NOMO-1 treated with DMSO at 0.1 percent for 48 hours (cell line): ENCODE results near the gene PCDHB4.
A peak's percentile ranks its signal among the peaks of the same experiment; 100 is the strongest.
"Not testable (repeated sequence)": the region's sequence is repeated elsewhere in the genome, so short reads cannot be mapped to it uniquely, and the experiment has no call there.

Experiments
- DNase-seq: peaks from one replicate; lab custom pipeline; 2025; ENCODE audit not compliant: unreplicated experiment; lab: John Stamatoyannopoulos, UW

The PCDHB4 gene

DNA sequence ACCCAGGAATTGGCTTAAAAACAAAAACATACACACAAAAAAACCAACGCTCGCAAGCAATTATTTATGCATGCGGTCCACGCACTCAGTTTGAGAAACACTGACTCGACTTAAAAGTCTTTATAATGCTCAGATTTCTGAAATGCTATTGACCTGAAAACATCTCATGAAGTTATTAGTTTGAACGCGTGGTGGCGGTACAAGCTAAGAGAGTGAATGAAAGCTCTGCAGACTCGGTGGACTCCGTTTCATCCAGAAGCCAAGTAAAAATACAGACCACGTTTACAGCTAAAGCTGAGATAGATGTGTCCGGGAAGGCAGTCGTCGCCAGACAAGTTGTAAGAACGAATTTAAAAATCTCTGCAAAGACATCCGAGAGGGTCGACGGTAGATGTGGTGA is 28.2 kb downstream of the PCDHB4 start, which contains the start of gene PCDHB6:
TSS of gene PCDHB6 (plus strand) at position 246 of the 400 bp plus-strand sequence. CDS start 201 bp downstream, outside the sequence.
- no peak for DNase-seq

DNA sequence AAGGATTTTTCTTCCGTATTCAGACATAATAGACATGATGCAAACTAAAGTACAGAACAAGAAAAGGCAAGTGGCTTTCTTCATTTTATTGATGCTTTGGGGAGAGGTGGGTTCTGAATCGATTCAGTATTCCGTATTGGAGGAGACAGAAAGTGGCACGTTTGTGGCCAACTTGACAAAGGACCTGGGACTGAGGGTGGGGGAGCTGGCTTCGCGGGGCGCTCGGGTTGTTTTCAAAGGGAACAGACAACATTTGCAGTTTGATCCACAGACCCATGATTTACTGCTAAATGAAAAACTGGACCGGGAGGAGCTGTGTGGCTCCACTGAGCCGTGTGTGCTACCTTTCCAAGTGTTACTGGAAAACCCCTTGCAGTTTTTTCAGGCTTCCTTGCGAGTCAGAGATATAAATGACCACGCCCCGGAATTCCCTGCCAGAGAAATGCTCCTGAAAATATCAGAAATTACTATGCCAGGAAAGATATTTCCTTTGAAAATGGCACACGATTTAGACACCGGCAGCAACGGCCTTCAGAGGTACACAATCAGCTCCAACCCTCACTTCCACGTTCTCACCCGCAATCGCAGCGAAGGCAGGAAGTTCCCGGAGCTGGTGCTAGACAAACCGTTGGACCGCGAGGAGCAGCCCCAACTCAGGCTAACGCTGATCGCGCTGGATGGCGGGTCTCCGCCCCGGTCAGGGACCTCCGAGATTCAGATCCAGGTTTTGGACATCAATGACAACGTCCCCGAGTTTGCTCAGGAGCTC is 28.8 kb downstream of the PCDHB4 start:
- DNase-seq = no peak

GRCh38 chr5:141150993-141151325 is 29.3 kb downstream of the PCDHB4 start:
- no peak for DNase-seq

DNA sequence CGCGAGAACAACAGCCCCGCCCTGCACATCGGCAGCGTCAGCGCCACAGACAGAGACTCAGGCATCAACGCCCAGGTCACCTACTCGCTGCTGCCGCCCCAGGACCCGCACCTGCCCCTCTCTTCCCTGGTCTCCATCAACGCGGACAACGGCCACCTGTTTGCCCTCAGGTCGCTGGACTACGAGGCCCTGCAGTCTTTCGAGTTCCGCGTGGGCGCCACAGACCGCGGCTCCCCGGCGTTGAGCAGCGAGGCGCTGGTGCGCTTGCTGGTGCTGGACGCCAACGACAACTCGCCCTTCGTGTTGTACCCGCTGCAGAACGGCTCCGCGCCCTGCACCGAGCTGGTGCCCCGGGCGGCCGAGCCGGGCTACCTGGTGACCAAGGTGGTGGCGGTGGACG is 30.0 kb downstream of the PCDHB4 start:
- DNase-seq = not testable (repeated sequence)

DNA sequence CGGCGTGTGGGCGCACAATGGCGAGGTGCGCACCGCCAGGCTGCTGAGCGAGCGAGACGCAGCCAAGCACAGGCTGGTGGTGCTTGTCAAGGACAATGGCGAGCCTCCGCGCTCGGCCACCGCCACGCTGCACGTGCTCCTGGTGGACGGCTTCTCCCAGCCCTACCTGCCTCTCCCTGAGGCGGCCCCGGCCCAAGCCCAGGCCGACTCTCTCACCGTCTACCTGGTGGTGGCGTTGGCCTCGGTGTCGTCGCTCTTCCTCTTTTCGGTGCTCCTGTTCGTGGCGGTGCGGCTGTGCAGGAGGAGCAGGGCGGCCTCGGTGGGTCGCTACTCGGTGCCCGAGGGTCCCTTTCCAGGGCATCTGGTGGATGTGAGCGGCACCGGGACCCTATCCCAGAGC is 30.5 kb downstream of the PCDHB4 start:
- not testable (repeated sequence) for DNase-seq

GRCh38 chr5:141155540-141156374 is 34.1 kb downstream of the PCDHB4 start:
- DNase-seq = no peak

DNA sequence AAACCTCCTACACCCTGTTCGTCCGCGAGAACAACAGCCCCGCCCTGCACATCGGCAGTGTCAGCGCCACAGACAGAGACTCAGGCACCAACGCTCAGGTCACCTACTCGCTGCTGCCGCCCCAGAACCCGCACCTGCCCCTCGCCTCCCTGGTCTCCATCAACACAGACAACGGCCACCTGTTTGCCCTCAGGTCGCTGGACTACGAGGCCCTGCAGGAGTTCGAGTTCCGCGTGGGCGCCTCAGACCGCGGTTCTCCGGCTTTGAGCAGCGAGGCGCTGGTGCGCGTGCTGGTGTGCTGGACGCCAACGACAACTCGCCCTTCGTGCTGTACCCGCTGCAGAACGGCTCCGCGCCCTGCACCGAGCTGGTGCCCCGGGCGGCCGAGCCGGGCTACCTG is 35.7 kb downstream of the PCDHB4 start:
- DNase-seq = not testable (repeated sequence)

DNA sequence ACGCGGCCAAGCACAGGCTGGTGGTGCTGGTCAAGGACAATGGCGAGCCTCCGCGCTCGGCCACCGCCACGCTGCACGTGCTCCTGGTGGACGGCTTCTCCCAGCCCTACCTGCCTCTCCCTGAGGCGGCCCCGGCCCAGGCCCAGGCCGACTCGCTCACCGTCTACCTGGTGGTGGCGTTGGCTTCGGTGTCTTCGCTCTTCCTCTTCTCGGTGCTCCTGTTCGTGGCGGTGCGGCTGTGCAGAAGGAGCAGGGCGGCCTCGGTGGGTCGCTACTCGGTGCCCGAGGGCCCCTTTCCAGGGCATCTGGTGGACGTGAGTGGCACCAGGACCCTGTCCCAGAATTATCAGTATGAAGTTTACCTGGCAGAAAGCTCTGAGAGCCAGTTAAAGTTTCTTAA is 36.3 kb downstream of the PCDHB4 start:
- DNase-seq = not testable (repeated sequence)

GRCh38 chr5:141172381-141173204 is 51.0 kb downstream of the PCDHB4 start, which contains the start of gene PCDHB7:
TSS of gene PCDHB7 (plus strand) at chr5:141172644. CDS start at chr5:141172836, 192 bp downstream.
- peak; percentile 1 for DNase-seq

GRCh38 chr5:141174291-141175104 is 52.9 kb downstream of the PCDHB4 start:
- not testable (repeated sequence) for DNase-seq
